ENCODE data around the gene PTPN11.

DNA sequence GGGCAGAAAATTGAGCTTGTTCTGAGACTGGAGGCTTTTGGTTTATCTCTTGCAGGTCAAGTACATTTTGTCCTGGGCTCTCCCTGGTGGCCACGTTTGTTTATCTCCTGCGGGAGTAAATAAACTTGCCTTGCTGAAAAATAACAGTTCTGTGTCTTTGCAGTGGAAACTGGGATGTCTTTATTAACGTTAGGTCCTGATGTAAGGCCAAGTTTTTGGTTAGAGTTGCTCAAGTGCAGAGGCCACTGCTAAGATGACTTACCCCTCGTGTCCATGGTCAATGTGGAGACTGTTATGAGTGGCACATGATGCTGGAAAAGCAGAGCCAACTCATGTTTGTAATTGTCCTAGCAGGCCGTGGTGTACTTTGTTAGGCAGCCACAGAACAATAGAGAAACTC, 3.8 kb downstream of the PTPN11 start:
- TF ChIP-seq, protein P1, sequence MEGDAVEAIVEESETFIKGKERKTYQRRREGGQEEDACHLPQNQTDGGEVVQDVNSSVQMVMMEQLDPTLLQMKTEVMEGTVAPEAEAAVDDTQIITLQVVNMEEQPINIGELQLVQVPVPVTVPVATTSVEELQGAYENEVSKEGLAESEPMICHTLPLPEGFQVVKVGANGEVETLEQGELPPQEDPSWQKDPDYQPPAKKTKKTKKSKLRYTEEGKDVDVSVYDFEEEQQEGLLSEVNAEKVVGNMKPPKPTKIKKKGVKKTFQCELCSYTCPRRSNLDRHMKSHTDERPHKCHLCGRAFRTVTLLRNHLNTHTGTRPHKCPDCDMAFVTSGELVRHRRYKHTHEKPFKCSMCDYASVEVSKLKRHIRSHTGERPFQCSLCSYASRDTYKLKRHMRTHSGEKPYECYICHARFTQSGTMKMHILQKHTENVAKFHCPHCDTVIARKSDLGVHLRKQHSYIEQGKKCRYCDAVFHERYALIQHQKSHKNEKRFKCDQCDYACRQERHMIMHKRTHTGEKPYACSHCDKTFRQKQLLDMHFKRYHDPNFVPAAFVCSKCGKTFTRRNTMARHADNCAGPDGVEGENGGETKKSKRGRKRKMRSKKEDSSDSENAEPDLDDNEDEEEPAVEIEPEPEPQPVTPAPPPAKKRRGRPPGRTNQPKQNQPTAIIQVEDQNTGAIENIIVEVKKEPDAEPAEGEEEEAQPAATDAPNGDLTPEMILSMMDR (IDR thresholded peaks at IDR 0.05): no peak
- TF ChIP-seq POLR2A (IDR thresholded peaks at IDR 0.05): no peak

All from prostate gland (tissue), 2 donors.